Measurements from ENCODE around the gene COL19A1.

COL19A1 gene

GRCh38 chr6:70131528-70131927 is 265.2 kb downstream of the COL19A1 start:
- H3K27ac ChIP-seq: no peak overlapping the region
- no peak for TF ChIP-seq ZFX (IDR thresholded peaks at IDR 0.05; ENCODE audit: borderline replicate concordance)
- TF ChIP-seq, protein P1, sequence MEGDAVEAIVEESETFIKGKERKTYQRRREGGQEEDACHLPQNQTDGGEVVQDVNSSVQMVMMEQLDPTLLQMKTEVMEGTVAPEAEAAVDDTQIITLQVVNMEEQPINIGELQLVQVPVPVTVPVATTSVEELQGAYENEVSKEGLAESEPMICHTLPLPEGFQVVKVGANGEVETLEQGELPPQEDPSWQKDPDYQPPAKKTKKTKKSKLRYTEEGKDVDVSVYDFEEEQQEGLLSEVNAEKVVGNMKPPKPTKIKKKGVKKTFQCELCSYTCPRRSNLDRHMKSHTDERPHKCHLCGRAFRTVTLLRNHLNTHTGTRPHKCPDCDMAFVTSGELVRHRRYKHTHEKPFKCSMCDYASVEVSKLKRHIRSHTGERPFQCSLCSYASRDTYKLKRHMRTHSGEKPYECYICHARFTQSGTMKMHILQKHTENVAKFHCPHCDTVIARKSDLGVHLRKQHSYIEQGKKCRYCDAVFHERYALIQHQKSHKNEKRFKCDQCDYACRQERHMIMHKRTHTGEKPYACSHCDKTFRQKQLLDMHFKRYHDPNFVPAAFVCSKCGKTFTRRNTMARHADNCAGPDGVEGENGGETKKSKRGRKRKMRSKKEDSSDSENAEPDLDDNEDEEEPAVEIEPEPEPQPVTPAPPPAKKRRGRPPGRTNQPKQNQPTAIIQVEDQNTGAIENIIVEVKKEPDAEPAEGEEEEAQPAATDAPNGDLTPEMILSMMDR (IDR thresholded peaks at IDR 0.05): no peak

DNA sequence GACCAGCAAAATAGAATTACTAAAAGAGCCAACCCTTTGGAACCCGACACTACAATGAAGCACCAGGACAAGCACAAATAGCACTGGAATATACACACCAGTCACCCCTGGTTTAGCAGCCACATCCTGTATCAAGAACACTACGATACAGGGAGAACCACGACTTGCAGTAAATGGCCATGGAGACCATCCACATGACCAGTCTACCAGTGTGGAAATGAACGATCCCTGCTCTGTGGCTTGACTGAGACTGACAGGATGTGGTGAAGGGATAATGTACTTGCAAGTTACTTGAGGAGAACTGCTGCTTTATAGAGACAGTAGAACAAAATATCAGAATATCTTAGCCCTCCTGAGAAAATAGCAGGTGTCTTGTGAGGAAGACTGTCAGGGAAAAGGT is 266.9 kb downstream of the COL19A1 start:
- H3K27ac ChIP-seq: no peak overlapping the region
- TF ChIP-seq, protein P1 (IDR thresholded peaks at IDR 0.05): no peak
- no peak for TF ChIP-seq ZFX (IDR thresholded peaks at IDR 0.05; ENCODE audit: borderline replicate concordance)

GRCh38 chr6:70134542-70134941 is 268.2 kb downstream of the COL19A1 start:
- H3K27ac ChIP-seq: no peak overlapping the region
- TF ChIP-seq, protein P1 (IDR thresholded peaks at IDR 0.05): no peak
- TF ChIP-seq ZFX (IDR thresholded peaks at IDR 0.05; ENCODE audit: borderline replicate concordance): no peak

DNA sequence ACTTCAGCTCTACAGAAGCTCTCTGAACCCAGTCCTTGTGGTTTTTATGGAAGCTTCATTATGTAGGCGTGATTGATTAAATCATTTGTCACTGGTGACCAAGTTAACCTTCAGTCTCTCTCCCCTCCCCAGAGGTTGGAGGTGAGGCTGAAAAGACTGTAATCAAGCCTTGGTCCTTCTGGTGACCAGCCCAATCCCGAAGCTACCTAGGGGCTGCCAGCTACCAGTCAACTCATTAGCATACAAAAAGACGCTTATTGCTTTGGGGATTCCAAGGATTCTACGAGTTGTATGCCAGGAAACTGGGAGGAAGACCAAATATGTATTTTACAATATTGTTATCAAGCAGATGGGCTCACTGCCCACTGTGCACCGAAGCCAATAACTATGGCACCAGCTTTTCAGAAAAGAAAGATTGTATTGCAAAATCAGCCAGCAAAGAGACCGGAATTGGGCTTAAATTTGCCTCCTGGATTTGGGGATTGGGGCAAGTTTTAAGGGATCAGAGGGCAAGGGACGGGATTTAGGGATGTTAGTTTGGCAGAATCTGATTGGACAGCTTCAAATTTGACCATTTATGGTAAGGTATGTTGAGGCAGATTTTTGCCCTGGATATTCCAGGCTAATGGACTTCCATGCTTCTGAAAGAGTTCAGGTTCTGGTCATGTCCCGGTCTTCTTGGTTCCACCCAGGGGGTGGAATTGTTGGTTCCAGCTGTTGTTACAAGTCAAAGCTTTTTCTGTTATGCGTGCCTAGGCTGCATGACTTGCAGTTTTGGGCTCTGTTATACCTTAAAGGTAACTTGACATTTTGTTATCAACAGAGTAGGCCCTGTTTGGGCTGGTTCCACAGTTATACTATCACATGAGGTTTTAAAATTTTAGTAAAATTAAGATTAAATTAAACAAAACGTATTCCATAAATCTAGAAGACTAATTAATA is 269.1 kb downstream of the COL19A1 start:
- TF ChIP-seq, protein P1 (IDR thresholded peaks at IDR 0.05): no peak
- no peak for TF ChIP-seq ZFX (IDR thresholded peaks at IDR 0.05; ENCODE audit: borderline replicate concordance)
- H3K27ac ChIP-seq: no peak overlapping the region

- TF ChIP-seq ZFX (IDR thresholded peaks at IDR 0.05; ENCODE audit: borderline replicate concordance): no peak
- TF ChIP-seq, protein P1 (IDR thresholded peaks at IDR 0.05): no peak
- H3K27ac ChIP-seq: no peak overlapping the region
Observed at GRCh38 chr6:70136996-70137395, 270.6 kb downstream of the COL19A1 start.

DNA sequence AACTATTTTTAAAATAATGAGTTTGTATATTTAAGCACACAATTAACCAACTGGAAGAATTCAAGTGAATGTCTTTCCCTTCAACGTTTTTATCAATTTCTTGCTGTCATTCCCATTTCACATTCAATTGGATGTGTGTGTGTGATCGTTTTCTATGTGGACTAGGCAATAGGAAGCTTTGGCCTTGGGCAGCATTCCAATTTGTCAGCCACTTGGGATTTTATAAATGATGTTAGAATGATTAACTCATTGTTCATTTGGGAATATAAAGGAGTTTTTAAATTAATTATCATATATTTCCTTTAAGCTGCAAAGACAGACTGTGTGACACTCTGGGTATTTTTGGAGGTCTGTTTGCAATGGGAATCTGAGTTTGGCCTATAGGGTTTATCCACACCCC is 274.1 kb downstream of the COL19A1 start:
- TF ChIP-seq, protein P1 (IDR thresholded peaks at IDR 0.05): no peak
- no peak for TF ChIP-seq ZFX (IDR thresholded peaks at IDR 0.05; ENCODE audit: borderline replicate concordance)
- no peak overlapping the region for H3K27ac ChIP-seq

DNA sequence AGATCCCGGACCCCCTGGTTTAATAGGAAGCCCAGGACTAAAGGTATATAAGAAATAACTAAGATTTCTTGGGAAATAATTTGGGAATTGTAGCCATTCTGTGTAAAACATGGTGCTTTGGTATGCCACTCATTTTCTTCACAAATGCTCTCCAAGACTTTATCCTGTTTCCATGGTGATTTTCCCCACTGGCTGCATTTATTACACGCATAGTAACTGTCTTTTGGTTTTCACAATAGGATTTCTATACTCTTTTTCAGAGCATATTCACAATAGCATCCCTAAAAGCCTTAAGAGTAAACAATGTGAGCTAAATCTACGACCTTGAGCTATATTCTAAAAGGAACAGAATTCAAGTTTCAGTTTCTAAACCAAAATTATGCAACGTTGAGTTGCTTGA is 275.7 kb downstream of the COL19A1 start:
- no peak overlapping the region for H3K27ac ChIP-seq
- TF ChIP-seq ZFX (IDR thresholded peaks at IDR 0.05; ENCODE audit: borderline replicate concordance): no peak
- TF ChIP-seq, protein P1 (IDR thresholded peaks at IDR 0.05): no peak
